Calu3 (cell line): ENCODE results near the gene TMEM151B. TPM values are rescaled to one million over a fixed set of nuclear protein-coding genes. Genes with fewer than 3 reads are reported as not detected.

Source experiments
- BruUV-seq: library from RNA; stranded (reverse); fragments of 400-500 nt; replicated peaks from 2 replicates; lab custom pipeline; 2021; lab: Mats Ljungman, UMichigan
- CTCF ChIA-PET: fragments of 300-600 bp; sonication (Branson Sonifier 250); formaldehyde crosslinking; loops from one replicate; lab custom pipeline; 2022; ENCODE audit warnings: antibody characterized with exemption; lab: Charles Lee
- DNase-seq: peaks from one replicate; pipeline ENCODE4 v3.0.0; 2022
- H3K27ac Mint-ChIP-seq: one replicate; pipeline ENCODE4 v1.8.0; 2022; ENCODE audit warnings: mixed read lengths; ENCODE audit not compliant: unreplicated experiment
- H3K27me3 Mint-ChIP-seq: one replicate; pipeline ENCODE4 v1.8.0; 2022; ENCODE audit warnings: mixed read lengths; ENCODE audit not compliant: unreplicated experiment
- H3K36me3 Mint-ChIP-seq: one replicate; pipeline ENCODE4 v1.8.0; 2022; ENCODE audit warnings: mild to moderate bottlenecking, moderate library complexity, mixed read lengths; ENCODE audit not compliant: insufficient read depth, unreplicated experiment
- H3K4me1 Mint-ChIP-seq: one replicate; pipeline ENCODE4 v1.8.0; 2022; ENCODE audit warnings: mild to moderate bottlenecking, low read depth, mixed read lengths; ENCODE audit not compliant: unreplicated experiment
- H3K4me3 Mint-ChIP-seq: one replicate; pipeline ENCODE4 v1.8.0; 2022; ENCODE audit warnings: mild to moderate bottlenecking, low read depth, moderate library complexity, mixed read lengths; ENCODE audit not compliant: unreplicated experiment
- H3K9me3 Mint-ChIP-seq: one replicate; pipeline ENCODE4 v1.8.0; 2022; ENCODE audit warnings: low read depth, mixed read lengths; ENCODE audit not compliant: unreplicated experiment
- intact Hi-C: fragments of 100-400 bp; cut with micrococcal nuclease; formaldehyde crosslinking; loops from one replicate; pipeline ENCODE4 v1.10.0; 2022; ENCODE audit not compliant: unreplicated experiment
- total RNA-seq: library from RNA; stranded (reverse); gene quantifications from 2 replicates; pipeline ENCODE4 v1.2.3, GENCODE V29; 2022
- TF ChIP-seq, protein P1 (sequence below): fragments of 200-600 bp; IDR thresholded peaks from one replicate; pipeline ENCODE4 v1.8.0; 2022; ENCODE audit warnings: antibody characterized with exemption; ENCODE audit not compliant: unreplicated experiment

The TMEM151B gene
- total RNA-seq, 1 experiment from 2014 or later: not detected

DNA sequence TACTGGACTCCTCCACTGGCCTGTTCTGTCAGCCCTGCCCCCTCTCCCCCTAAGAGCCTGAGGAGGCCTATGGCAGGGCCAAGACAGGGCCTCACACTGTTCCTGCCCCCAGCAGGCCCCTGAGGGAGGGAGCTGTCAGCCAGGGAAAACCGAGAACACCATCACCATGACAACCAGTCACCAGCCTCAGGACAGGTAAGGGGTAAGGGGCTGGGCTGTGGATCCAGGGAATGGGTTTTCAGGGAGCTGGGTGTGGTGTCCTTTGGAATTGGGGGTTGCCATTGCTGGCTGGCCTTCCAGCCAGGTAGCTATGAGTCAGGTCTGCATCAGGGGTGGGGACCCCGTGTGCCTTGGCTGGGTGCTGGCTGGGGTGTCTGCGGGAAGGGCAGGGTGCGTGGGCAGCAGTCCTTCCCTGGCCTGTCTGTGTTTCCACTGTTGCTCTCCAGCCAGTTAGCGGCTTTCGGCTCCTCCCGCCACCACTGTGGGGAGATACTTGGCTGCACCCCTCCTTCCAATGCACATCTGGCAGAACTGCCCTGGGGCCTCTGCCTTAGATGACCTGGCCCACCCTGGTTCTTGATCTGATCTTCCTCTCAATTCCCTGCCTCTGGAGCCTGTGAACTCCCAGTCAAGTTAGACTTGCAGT is 43.0 kb upstream of the TMEM151B start:
- H3K4me1 Mint-ChIP-seq: peaks cover 38% of the 10 kb centered on the region
- no TSS peak for BruUV-seq

DNA sequence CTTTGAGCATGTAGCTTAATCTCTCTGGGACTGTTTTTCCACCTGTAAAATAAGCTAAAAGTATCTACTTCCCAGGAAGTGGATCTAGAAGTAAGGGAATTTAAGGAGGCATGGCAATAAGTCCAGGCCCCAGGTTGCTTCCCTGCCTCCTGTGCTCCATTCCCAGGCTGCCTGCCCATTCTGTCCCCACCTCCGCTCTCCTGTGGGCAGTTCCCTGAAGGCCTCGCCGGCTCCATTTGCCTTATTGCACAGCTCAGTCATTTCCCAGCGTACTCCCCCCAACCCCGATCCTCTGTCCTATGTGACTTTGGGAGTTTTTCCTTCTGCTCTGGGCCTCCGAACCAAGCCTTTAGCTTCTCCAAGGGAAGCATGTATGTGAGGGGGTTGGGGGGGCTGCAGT is 42.2 kb upstream of the TMEM151B start:
- H3K4me1 Mint-ChIP-seq: peaks cover 31% of the 10 kb centered on the region
- peaks cover 24% of the 10 kb centered on the region for H3K36me3 Mint-ChIP-seq
- TF ChIP-seq, protein P1, sequence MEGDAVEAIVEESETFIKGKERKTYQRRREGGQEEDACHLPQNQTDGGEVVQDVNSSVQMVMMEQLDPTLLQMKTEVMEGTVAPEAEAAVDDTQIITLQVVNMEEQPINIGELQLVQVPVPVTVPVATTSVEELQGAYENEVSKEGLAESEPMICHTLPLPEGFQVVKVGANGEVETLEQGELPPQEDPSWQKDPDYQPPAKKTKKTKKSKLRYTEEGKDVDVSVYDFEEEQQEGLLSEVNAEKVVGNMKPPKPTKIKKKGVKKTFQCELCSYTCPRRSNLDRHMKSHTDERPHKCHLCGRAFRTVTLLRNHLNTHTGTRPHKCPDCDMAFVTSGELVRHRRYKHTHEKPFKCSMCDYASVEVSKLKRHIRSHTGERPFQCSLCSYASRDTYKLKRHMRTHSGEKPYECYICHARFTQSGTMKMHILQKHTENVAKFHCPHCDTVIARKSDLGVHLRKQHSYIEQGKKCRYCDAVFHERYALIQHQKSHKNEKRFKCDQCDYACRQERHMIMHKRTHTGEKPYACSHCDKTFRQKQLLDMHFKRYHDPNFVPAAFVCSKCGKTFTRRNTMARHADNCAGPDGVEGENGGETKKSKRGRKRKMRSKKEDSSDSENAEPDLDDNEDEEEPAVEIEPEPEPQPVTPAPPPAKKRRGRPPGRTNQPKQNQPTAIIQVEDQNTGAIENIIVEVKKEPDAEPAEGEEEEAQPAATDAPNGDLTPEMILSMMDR: no peak
- no peaks in the 10 kb centered on the region for H3K27me3 Mint-ChIP-seq
- H3K27ac Mint-ChIP-seq: no peak overlapping the region
- H3K9me3 Mint-ChIP-seq: no peaks in the 10 kb centered on the region
- DNase-seq: no peak
- BruUV-seq: no TSS peak
- CTCF ChIA-PET: interaction anchor here (1.1 to 1.9 kb wide), 2 partner anchors 10 to 51 kb away, joined by 3 to 5 read pairs; no protein-coding TSS in a partner anchor
- H3K4me3 Mint-ChIP-seq: no peak overlapping the region
- intact Hi-C loops: no loop called here

More for the DNA sequence above, 43.0 kb upstream of the TMEM151B start:
- CTCF ChIA-PET: interaction anchor here (1.1 to 1.9 kb wide), 2 partner anchors 10 to 50 kb away, joined by 3 to 5 read pairs; no protein-coding TSS in a partner anchor
- no peak for DNase-seq
- Mint-ChIP-seq H3K36me3 (peaks cover 28% of the 10 kb centered on the region), H3K27me3 (no peaks in the 10 kb centered on the region), H3K9me3 (no peaks in the 10 kb centered on the region), H3K4me3 (no peak overlapping the region), H3K27ac (no peak overlapping the region)
- intact Hi-C loops: no loop called here
- TF ChIP-seq, protein P1: no peak

DNA sequence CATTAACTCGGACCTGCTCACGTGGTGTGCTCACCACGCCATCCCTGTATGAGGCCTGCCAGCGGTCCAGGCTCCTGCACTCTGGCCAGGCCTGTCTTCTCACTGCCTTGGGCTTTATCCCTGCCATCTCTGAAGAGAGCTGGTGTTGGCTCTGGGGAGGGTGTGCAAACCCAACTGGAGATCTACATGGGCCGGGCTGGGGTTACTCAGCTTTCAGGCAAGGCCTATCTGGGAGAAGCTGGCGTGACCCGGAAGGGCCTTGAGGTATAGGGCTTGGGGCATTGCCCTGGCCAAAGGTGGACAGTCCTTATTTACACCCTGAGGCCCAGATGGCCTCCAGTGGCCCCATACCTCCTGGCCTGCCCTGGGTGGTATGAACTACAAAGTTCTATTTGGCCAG is 41.8 kb upstream of the TMEM151B start:
- Mint-ChIP-seq H3K27ac (no peak overlapping the region), H3K9me3 (no peaks in the 10 kb centered on the region), H3K4me3 (no peak overlapping the region), H3K36me3 (peaks cover 20% of the 10 kb centered on the region), H3K27me3 (no peaks in the 10 kb centered on the region), H3K4me1 (peaks cover 30% of the 10 kb centered on the region)
- intact Hi-C loops: no loop called here
- TF ChIP-seq, protein P1: no peak
- BruUV-seq: no TSS peak
- CTCF ChIA-PET: interaction anchor here (1.1 to 1.9 kb wide), 2 partner anchors 9 to 52 kb away, joined by 3 to 5 read pairs; no protein-coding TSS in a partner anchor
- DNase-seq: no peak

DNA sequence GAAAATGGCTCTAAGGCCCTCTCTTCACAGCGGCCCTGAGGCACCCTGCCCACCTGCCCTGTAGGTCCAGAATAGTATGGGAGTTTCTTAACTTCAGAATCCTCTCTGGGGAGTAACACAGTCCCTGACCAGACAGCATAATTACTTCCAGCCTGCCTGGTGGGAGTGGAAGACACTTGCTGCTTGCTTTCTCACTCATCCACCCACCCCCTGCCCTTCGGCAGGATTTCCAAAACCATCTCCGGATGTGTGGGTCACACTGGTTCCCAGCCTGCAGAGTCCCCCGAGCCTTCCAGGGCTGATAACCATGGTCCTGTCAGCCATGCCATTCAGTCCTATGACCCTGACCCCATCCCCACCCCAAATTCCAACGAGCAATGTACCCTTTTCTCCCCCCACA is 41.4 kb upstream of the TMEM151B start:
- intact Hi-C loops: no loop called here
- CTCF ChIA-PET: interaction anchor here (1.9 kb wide), 1 partner anchor 9 kb away, joined by 5 read pairs; no protein-coding TSS in a partner anchor
- BruUV-seq: no TSS peak
- peaks cover 20% of the 10 kb centered on the region for H3K36me3 Mint-ChIP-seq
- no peak overlapping the region for H3K4me3 Mint-ChIP-seq
- peaks cover 34% of the 10 kb centered on the region for H3K4me1 Mint-ChIP-seq
- H3K27me3 Mint-ChIP-seq: no peaks in the 10 kb centered on the region
- H3K27ac Mint-ChIP-seq: no peak overlapping the region
- DNase-seq: no peak
- H3K9me3 Mint-ChIP-seq: no peaks in the 10 kb centered on the region
- TF ChIP-seq, protein P1: no peak
